Measurements from ENCODE around the gene AGAP3.

AGAP3 gene

DNA sequence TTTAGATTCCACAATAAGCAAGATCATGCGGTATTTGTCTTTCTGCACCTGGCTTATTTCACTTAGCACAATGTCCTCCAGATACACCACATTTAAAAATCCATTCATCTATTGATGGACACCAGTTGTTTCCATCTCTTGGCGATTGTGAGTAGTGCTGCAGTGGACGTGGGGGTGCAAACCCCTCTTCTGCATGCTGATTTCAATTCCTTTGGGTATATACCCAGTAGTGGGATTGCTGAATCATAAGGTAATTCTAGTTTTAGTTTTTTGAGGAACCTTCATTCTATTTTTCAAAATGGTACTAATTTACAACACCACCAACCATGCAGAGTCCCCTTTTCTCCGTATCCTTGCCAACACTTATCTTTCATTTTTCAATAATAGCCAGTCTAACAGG lies 102.8 kb downstream of the AGAP3 start:
- DNase-seq, result no peak

DNA sequence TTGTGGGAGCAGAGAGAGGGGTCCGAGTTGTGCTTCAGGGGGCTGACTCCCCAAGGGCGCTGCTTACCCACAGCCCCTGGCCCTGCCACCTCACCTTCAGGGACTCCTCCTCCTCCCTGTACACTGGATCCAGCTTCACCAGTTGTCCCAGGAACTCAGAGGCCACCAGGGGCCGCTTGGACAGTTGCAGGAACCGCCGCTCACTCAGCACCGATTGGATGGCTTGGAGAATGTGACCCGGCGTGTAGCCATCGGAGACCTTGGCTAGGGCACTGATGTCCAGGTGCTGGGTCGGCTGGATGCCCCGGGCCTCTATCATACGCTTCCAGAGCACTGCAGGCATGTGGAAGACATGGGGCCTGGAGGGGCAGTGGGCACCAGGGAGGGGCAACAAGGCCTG lies 105.3 kb downstream of the AGAP3 start:
- no peak for DNase-seq

DNA sequence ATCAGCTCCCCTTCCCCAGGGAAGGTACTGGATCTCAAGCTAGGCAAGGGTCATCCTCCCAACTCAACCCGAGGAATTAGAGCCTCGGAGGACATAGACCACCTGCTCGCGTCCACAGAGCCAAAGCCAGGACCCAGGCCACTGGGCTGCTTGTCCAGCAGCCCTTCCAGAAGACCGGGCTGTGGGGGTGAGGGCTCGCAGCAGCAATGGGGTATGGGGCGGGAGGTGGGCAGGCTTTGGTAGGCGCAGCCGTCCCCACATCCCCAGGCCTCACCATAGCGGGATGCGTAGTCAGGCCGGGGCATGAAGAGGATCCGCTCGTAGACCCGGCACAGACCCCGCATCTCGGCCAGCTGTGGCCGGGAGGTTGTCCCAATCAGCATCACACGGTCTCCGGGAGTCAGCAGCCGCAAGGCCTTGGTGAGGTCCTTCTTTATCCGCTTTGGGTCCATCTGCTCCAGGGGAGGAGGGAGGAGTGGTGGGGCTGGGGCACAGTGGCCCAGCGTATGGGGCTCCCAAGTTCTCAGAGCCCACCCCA lies 105.8 kb downstream of the AGAP3 start:
- DNase-seq, result no peak

DNA sequence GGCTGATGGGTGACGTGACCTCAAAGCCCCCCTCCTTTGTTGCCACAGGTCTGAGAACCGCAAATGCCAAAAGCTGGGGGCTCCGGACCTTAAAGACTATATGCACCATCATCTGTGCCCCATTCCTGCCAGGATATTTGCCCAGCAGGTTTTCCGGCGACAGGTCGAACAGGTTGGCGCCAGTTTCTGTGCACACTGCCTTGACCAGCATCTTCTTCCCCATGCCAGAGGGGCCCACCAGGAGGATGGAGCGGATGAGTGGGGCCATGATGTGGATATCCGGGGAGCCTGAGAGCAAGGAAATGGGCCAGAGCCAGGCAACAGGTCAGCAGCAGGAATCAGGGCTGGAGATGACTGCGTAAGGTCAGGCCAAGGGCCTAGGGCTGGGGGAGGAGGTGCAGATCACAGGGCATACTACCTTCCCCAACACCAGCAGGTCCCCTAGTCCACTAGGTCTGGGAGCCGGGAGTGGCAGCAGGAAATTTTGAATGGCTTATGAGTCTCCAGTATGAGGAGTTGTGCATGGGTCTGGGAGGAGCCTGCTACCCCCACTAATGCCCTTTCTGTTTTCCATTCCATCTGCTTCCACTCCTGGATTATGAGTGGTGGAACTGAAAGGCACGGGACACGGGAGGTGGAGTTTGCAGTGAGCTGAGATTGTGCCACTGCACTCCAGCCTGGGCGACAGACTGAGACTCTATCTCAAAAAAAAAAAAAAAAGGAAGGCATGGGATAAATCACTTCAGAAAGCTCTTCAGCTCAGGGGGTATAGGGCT lies 107.1 kb downstream of the AGAP3 start:
- DNase-seq, result no peak

Data from CD4-positive, alpha-beta T cell treated with Interferon alpha-2 for 1 hour (primary cell).